DMS 273 (cell line): ENCODE measurements around the gene PSMG4.
"Not testable (repeated sequence)": the region's sequence is repeated elsewhere in the genome, so short reads cannot be mapped to it uniquely, and the experiment has no call there.

Source experiments
- DNase-seq: peaks from one replicate; lab custom pipeline; 2025; ENCODE audit not compliant: unreplicated experiment; lab: John Stamatoyannopoulos, UW

Gene PSMG4

DNA sequence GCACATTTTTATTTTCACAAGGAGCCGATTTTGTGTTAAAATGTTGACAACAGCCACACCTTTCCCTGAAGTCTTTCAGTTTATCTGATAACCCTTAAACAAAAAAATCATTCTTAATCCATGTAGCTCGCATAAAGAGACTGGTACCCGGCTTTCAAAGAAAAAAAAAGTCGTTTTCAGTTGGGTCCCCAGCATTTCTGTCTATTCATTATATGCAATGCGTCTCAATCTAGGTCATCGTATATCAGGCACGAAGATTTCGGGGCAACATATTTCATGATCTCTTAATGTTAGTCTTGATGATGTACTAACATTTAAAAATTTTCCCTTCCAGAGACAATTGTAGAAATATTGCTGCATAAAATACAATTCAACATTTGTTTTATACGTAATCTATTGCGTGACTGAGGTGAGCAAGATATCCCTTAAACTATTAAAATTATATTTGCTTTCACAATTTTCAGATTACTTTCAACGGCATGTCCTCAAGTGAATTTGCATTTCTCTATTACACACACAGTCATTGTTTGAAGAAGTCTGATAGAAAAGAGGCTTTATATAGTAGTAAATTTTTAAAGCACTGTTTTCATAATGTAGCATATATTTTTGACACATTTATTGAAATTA is 28.4 kb upstream of the PSMG4 start:
- no peak for DNase-seq

- DNase-seq, result peak; percentile 80
Measured at GRCh38 chr6:3230900-3231246, 27.9 kb upstream of the PSMG4 start.

- peak; percentile 91 for DNase-seq
Measured at GRCh38 chr6:3231247-3232016, 27.3 kb upstream of the PSMG4 start.

DNA sequence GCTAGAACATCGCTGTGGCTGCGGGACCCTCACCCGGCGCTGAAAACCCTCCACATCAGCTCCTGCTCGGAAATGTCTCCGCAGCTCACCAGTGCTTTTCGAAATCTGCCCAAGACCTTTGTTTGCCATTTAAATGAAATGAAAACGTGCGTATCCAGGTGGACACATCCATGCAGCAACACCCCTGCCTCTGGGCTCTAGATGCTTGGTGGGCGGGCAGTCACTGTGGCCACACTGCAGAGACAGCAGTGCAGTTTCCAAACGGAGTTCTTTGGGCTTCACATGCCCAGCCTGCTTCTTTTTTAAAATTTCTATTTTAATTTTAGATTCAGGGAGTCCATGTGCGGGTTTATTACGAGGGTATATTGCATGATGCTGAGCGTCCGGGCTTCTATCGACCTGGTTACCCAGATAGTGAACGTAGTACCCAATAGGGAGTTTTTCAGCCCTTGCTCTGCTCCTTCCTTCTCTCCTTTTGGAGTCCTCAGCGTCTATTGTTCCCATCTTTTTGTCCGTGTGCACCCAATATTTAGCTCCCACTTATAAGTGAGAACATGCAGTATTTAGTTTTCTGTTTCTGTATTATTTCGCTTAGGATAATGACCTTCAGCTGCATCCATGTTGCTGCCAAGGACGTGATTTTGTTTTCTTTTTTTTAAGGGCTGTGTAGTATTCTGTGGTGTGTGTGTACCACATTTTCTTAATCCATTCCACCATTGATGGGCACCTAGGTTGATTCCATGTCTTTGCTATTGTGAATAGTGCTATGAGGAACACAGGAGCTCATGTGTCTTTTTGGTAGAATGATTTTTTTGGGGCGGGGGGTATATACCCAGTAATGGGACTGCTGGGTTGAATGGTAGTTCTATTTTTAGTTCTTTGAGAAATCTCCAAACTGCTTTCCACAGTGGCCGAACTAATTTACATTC is 26.5 kb upstream of the PSMG4 start:
- no peak for DNase-seq

DNA sequence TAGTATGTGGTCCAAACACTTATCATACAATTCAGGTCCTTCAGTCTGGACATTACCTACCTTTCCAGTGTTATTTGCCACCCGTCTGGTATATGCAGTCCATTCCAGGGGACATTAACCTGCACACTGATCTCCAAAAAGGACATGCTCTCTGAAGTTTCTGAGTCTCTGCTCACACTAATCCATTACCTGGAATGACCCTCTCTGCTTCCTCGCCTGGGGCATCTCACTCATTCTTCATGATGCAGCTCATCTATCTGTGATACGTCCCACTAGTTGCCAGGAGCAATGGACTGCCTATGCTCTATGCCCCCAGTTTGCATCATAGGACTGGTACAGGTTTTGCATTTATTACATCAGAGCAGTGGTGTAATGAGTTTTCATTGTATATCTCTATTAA is 25.4 kb upstream of the PSMG4 start:
- DNase-seq, result no peak

DNA sequence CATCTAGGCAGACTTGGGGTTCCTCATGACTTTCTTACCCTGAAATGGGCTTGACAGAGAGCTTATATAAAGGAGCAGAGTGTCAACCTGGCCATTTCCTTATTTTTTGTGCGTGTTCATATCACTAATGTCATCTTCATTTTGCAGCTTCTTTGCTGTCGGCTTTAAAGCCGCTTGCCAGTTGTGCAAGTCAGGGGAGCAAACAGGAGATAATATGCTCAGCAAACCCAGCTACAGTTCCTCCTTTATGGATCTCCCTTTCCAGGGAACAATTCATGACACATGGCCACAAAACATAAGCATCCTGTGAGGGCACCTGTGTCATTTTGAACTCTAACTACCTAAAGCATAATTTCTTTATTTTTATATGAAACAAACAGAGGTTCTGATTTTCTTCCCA is 24.8 kb upstream of the PSMG4 start:
- DNase-seq, result no peak

DNA sequence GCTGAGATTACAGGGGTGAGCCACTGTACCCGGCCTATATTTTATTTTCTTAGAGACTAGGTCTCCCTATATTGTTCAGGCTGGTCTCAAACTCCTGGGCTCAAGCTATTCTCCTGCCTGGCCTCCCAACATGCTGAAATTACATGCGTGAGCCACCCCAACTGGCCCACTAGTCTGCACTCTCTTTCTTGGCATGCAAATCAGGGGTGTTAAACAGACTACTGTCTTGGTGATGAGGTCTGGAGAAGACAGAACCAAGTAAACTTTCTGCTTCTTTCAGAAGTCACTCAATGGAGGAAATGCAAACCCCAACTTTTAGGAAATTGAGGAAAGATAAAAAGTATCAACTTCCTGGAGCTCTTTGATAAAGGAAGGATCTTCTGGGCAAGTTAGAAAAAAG is 23.3 kb upstream of the PSMG4 start:
- no peak for DNase-seq

DNA sequence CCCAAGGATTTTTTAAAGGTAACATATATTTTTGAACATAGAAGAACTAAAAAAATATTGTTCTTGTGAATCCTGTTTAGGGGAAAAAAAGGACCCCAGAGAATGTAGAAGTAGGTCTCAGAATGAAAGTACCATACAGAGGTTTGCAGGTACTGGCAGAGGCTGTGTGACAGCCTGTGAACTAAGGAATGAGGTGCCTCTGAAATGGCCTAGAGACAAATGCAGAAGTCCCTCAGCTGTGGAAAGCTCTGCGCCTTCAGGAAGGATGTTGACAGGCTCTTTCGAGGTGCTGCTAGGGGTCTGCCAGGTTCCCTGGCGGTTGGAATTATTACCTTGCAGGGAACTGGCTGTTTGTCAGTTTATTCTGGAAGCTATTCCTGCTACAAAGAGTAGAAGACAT is 22.7 kb upstream of the PSMG4 start:
- DNase-seq, result no peak

- DNase-seq, result no peak
Measured at GRCh38 chr6:3237761-3238662, 20.7 kb upstream of the PSMG4 start.

GRCh38 chr6:3239110-3239830 is 19.5 kb upstream of the PSMG4 start:
- peak; percentile 20 for DNase-seq

- DNase-seq, result no peak
Measured at GRCh38 chr6:3240595-3240994, 18.2 kb upstream of the PSMG4 start.

DNA sequence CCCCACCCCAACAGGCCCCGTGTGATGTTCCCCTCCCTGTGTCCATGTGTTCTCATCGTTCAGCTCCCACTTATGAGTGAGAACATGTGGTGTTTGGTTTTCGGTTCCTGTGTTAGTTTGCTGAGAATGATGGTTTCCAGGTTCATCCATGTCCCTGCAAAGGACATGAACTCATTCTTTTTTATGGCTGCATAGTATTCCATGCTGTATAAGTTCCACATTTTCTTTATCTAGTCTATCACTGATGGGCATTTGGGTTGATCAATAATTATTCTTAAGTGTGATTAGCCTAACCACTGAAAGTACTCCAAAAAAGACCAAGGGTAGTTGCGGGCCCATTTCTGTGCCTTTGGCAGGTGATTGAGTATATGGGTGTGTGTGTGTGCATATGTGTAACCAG is 17.0 kb upstream of the PSMG4 start:
- DNase-seq, result not testable (repeated sequence)

DNA sequence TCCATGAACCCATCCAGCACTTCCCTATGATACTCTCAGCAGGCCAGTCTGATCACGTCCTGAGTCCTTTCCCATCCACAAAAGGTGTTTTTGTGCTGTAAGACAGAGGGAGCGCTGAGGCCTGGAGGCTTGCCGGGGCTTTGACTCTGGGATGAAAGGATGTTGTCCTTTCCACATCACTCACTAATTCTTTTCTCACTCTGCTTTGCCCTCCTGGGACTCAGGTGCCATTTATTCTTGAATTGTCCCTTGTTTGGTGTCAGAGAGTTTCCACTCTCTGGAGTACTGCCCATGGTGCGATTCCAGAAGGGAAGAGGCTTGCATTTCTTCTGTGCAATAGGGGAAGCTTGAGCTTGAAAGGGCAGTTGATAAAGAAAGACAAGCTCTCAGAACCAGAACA is 16.0 kb upstream of the PSMG4 start:
- DNase-seq, result no peak

- no peak for DNase-seq
Measured at GRCh38 chr6:3244003-3244831, 14.5 kb upstream of the PSMG4 start.

DNA sequence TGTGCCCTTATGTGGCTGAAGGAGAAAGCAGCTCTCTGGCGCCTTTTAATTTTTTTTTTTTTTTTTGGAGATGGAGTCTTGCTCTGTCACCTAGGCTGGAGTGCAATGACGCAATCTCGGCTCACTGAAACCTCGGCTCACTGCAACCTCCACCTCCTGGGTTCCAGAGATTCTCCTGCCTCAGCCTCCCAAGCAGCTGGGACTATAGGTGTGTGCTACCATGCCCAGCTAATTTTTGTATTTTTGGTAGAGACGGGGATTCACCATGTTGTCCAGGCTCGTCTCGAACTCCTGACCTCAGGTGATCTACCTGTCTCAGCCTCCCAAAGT is 13.9 kb upstream of the PSMG4 start:
- not testable (repeated sequence) for DNase-seq

- DNase-seq, result no peak
Measured at GRCh38 chr6:3245216-3245615, 13.5 kb upstream of the PSMG4 start.

GRCh38 chr6:3247255-3248146 is 11.2 kb upstream of the PSMG4 start:
- peak; percentile 39 for DNase-seq

- no peak for DNase-seq
Measured at GRCh38 chr6:3249821-3250220, 8.9 kb upstream of the PSMG4 start.
